Osteocyte (in vitro differentiated cells): ENCODE results near the gene MANEAL. TPM values are rescaled to one million over a fixed set of nuclear protein-coding genes. Genes with fewer than 3 reads are reported as not detected.

Experiments
- DNase-seq: peaks from one replicate; pipeline ENCODE4 v3.0.0; 2021; ENCODE audit warnings: mixed read lengths; ENCODE audit not compliant: unreplicated experiment; ENCODE audit errors: extremely low spot score
- H3K27ac Mint-ChIP-seq: one replicate; pipeline ENCODE4 v1.8.0; 2021; ENCODE audit warnings: mild to moderate bottlenecking, mixed read lengths; ENCODE audit not compliant: unreplicated experiment
- H3K27me3 Mint-ChIP-seq: one replicate; pipeline ENCODE4 v1.8.0; 2021; ENCODE audit warnings: mixed read lengths; ENCODE audit not compliant: unreplicated experiment
- H3K36me3 Mint-ChIP-seq: one replicate; pipeline ENCODE4 v1.8.0; 2021; ENCODE audit warnings: mixed read lengths; ENCODE audit not compliant: unreplicated experiment
- H3K4me1 Mint-ChIP-seq: one replicate; pipeline ENCODE4 v1.8.0; 2021; ENCODE audit warnings: mixed read lengths; ENCODE audit not compliant: unreplicated experiment
- H3K4me3 Mint-ChIP-seq: one replicate; pipeline ENCODE4 v1.8.0; 2021; ENCODE audit warnings: mild to moderate bottlenecking, moderate library complexity, mixed read lengths; ENCODE audit not compliant: unreplicated experiment
- H3K9me3 Mint-ChIP-seq: one replicate; pipeline ENCODE4 v1.8.0; 2021; ENCODE audit warnings: mixed read lengths; ENCODE audit not compliant: unreplicated experiment
- total RNA-seq: library from RNA; stranded (reverse); gene quantifications from 2 replicates; pipeline ENCODE4 v1.2.1, GENCODE V29; 2021
- TF ChIP-seq, protein P1 (sequence below): fragments of 200-600 bp; sonication (generic); IDR thresholded peaks from 2 replicates; pipeline ENCODE4 v1.5.0; 2021; ENCODE audit warnings: antibody characterized with exemption, mild to moderate bottlenecking, moderate library complexity

MANEAL gene
- total RNA-seq, 1 donor from 2014 or later, result 5.2 TPM

DNA sequence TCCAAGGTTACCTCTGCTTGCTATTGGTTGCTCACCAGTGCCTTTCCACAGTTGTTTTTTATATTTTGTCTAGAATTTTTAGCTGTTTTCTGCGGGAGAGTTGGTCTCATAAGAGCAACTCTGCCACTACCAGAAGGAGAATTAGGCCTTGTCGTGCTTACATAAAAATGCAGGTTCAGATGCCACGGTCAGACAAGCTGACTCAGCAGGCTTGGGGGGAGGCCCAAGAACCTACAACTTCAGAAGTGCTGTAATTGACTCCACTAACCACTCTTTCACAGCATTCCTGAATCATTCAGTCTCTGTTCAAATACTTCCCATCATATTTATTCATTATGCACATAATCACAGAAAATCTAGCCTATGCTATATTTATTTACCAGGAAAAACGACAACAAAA is 37.5 kb downstream of the MANEAL start:
- H3K9me3 Mint-ChIP-seq, result no peaks in the 10 kb centered on the region
- no peak overlapping the region for H3K27ac Mint-ChIP-seq
- H3K4me3 Mint-ChIP-seq, result no peak overlapping the region
- H3K36me3 Mint-ChIP-seq, result peaks cover 57% of the 10 kb centered on the region
- no peaks in the 10 kb centered on the region for H3K27me3 Mint-ChIP-seq
- no peak for DNase-seq
- no peaks in the 10 kb centered on the region for H3K4me1 Mint-ChIP-seq
- TF ChIP-seq, protein P1, sequence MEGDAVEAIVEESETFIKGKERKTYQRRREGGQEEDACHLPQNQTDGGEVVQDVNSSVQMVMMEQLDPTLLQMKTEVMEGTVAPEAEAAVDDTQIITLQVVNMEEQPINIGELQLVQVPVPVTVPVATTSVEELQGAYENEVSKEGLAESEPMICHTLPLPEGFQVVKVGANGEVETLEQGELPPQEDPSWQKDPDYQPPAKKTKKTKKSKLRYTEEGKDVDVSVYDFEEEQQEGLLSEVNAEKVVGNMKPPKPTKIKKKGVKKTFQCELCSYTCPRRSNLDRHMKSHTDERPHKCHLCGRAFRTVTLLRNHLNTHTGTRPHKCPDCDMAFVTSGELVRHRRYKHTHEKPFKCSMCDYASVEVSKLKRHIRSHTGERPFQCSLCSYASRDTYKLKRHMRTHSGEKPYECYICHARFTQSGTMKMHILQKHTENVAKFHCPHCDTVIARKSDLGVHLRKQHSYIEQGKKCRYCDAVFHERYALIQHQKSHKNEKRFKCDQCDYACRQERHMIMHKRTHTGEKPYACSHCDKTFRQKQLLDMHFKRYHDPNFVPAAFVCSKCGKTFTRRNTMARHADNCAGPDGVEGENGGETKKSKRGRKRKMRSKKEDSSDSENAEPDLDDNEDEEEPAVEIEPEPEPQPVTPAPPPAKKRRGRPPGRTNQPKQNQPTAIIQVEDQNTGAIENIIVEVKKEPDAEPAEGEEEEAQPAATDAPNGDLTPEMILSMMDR, result no peak

DNA sequence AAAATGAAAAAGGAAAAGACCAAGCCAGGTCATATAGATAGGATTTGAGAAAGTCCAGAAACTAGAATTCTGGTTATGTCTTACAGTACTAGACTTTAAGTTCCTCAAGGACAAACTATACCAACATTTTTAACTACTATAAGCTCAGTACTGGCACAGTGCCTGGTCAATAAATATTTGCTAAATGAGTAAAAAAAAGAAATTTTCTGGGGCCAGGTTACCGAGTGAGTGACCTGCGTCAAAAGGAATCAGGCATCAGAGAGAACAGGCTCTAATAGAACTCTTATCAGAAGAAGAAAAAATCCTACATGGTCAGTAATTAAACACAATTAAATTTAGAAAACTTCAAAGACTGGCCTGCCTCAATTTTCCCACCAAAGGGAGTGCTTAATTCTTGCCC is 38.2 kb downstream of the MANEAL start:
- H3K36me3 Mint-ChIP-seq, result peaks cover 58% of the 10 kb centered on the region
- TF ChIP-seq, protein P1, result no peak
- no peak overlapping the region for H3K4me3 Mint-ChIP-seq
- H3K27ac Mint-ChIP-seq, result no peak overlapping the region
- H3K27me3 Mint-ChIP-seq, result no peaks in the 10 kb centered on the region
- no peaks in the 10 kb centered on the region for H3K4me1 Mint-ChIP-seq
- DNase-seq, result no peak
- H3K9me3 Mint-ChIP-seq, result no peaks in the 10 kb centered on the region

DNA sequence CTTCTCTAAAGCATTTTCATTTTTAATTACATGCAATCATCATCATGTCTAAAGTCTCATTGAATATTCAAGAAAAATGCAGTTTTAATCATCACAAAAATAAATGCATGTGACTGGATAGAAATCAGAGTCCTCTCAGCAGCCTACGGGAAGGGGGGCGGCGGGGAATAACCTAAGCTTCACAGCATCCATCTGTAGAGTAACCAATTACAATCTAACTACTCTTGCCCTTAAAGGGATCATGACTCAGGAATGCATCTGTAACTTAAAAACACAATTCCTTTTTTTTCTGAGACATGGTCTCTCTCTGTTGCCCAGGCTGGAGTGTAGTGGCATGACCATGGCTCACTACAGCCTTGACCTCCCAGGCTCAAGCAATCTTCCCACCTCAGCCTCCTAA is 43.1 kb downstream of the MANEAL start:
- no peak for DNase-seq
- Mint-ChIP-seq H3K27me3 (no peaks in the 10 kb centered on the region), H3K4me1 (no peaks in the 10 kb centered on the region), H3K36me3 (peaks cover 54% of the 10 kb centered on the region), H3K27ac (no peak overlapping the region), H3K4me3 (no peak overlapping the region), H3K9me3 (no peaks in the 10 kb centered on the region)
- TF ChIP-seq, protein P1, result no peak

- Mint-ChIP-seq H3K27me3 (no peaks in the 10 kb centered on the region), H3K36me3 (peaks cover 36% of the 10 kb centered on the region), H3K9me3 (no peaks in the 10 kb centered on the region), H3K4me1 (no peaks in the 10 kb centered on the region), H3K4me3 (no peak overlapping the region), H3K27ac (no peak overlapping the region)
- no peak for DNase-seq
- TF ChIP-seq, protein P1, result no peak
These were observed 46.0 kb downstream of the MANEAL start for GRCh38 chr1:37839676-37840075.

DNA sequence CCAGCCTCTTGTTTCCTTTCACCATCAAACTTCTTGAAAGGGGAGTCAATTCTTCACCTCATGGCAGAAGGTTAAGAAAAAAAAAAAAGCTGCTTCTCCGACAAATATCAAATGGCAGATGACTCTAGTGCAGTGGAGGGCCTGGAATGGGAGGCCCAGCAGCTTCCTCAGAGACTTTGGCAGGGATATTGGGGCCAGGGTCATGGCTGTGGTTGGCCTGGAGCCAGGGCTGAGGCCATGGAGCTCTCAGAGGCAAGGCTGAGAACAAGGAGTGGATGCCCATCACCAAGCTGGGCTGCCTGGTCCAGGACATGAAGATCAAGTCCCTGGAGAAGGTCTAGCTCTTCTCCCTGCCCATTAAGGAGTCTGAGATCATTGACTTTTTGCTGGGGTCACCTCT is 47.1 kb downstream of the MANEAL start:
- peaks cover 33% of the 10 kb centered on the region for H3K36me3 Mint-ChIP-seq
- H3K4me1 Mint-ChIP-seq, result no peaks in the 10 kb centered on the region
- H3K27ac Mint-ChIP-seq, result no peak overlapping the region
- no peaks in the 10 kb centered on the region for H3K27me3 Mint-ChIP-seq
- H3K9me3 Mint-ChIP-seq, result no peaks in the 10 kb centered on the region
- DNase-seq, result no peak
- TF ChIP-seq, protein P1, result no peak
- no peak overlapping the region for H3K4me3 Mint-ChIP-seq
